K562 (cell line): Measurements from ENCODE around the gene C11orf54. TPM values are rescaled to one million over a fixed set of nuclear protein-coding genes. Genes with fewer than 3 reads are reported as not detected.

Source experiments
- ATAC-seq: fragments of 200-7000 bp; cut with Tn5 transposase; 3 replicates; pipeline ENCODE4 v1.9.1; 2020; ENCODE audit warnings: moderate library complexity
- BruUV-seq: library from RNA; stranded (reverse); fragments of 400-500 nt; replicated peaks from 2 replicates; lab custom pipeline; 2021; lab: Mats Ljungman, UMichigan
- CTCF ChIA-PET: fragments of 300-600 bp; formaldehyde crosslinking; extraction: SDS; loops from one replicate; lab custom pipeline; 2021; ENCODE audit warnings: low intra/inter-chr PET ratio; lab: Yijun Ruan, JAX
- POLR2A ChIA-PET: fragments of 300-600, 350-650 bp; sonication (Branson Sonifier 250); formaldehyde crosslinking; extraction: SDS; loops from one replicate; lab custom pipeline; 2021; ENCODE audit warnings: antibody characterized with exemption, inconsistent platforms; lab: Yijun Ruan, JAX
- DNase-seq, 4 experiments: peaks; one replicate each; pipeline versions ENCODE4 v3.0.0 to v3.0.0-alpha.2; 2011 to 2018; ENCODE audit warnings: low spot score in 3 of 4, mixed read lengths in 3 of 4; ENCODE audit errors: extremely low read depth in 1 of 4
- FAIRE-seq: peaks from 2 replicates; lab custom pipeline; 2011; peaks lifted over from hg19 to GRCh38; lab: Jason Lieb, UNC
- H2AFZ ChIP-seq: 2 replicates; pipeline ENCODE4 v1.6.0; 2011; ENCODE audit warnings: low read depth, low read length, control low read depth, inconsistent platforms
- H3K27ac ChIP-seq: fragments of 200-600 bp; 3 replicates; pipeline ENCODE4 v1.8.0; 2011; ENCODE audit warnings: low read depth, mild to moderate bottlenecking, control low read depth, inconsistent platforms, low read length, moderate library complexity, mixed read lengths; ENCODE audit errors: extremely low read depth
- H3K27me3 ChIP-seq, 2 experiments: fragments of 300-600 bp in 1 of 2; 2 replicates in 1 of 2; 3 replicates in 1 of 2; pipeline versions ENCODE4 v1.6.0 to v1.8.0; 2011; ENCODE audit warnings: inconsistent platforms in 2 of 2, low read length in 2 of 2, mild to moderate bottlenecking in 1 of 2, mixed read lengths in 1 of 2, moderate library complexity in 1 of 2; ENCODE audit not compliant: control insufficient read depth in 2 of 2, insufficient read depth in 2 of 2
- H3K36me3 ChIP-seq: fragments of 300-600 bp; 3 replicates; pipeline ENCODE4 v1.8.0; 2011; ENCODE audit warnings: mild to moderate bottlenecking, low read length, inconsistent platforms; ENCODE audit not compliant: control insufficient read depth, insufficient read depth
- H3K4me1 ChIP-seq, 2 experiments: fragments of 200-600 bp in 1 of 2; replicated peaks in 1 of 2; 2 replicates in 1 of 2; 3 replicates in 1 of 2; pipeline versions ENCODE4 v1.5.1 to v1.8.0; 2011; ENCODE audit warnings: inconsistent platforms in 2 of 2, low read length in 2 of 2, mild to moderate bottlenecking in 1 of 2, mixed read lengths in 1 of 2, moderate library complexity in 1 of 2; ENCODE audit not compliant: control insufficient read depth in 2 of 2, insufficient read depth in 2 of 2
- H3K4me2 ChIP-seq: 2 replicates; pipeline ENCODE4 v1.6.1; 2011; ENCODE audit warnings: low read length, control low read depth, inconsistent platforms, mixed read lengths; ENCODE audit not compliant: insufficient read depth
- H3K4me3 ChIP-seq: fragments of 200-600 bp; sonication (generic), shearing (Covaris generic); 2 replicates; pipeline ENCODE4 v1.5.1; 2016; ENCODE audit warnings: control low read depth, inconsistent platforms
- H3K79me2 ChIP-seq: fragments of 200-600 bp; 3 replicates; pipeline ENCODE4 v1.8.0; 2011; ENCODE audit warnings: low read length, inconsistent platforms; ENCODE audit not compliant: control insufficient read depth, insufficient read depth
- H3K9ac ChIP-seq, 2 experiments: 2 replicates each; pipeline versions ENCODE4 v1.6.0 to v1.6.1; 2011; ENCODE audit warnings: low read depth in 2 of 2, low read length in 2 of 2, control low read depth in 1 of 2, inconsistent platforms in 1 of 2, mild to moderate bottlenecking in 1 of 2, mixed read lengths in 1 of 2; ENCODE audit not compliant: insufficient read depth in 1 of 2
- H3K9me1 ChIP-seq: one replicate; pipeline ENCODE4 v1.6.0; 2011; ENCODE audit warnings: inconsistent platforms, mild to moderate bottlenecking, low read length, moderate library complexity; ENCODE audit not compliant: control insufficient read depth, insufficient read depth
- H3K9me3 ChIP-seq: replicated peaks from 2 replicates; pipeline ENCODE4 v1.5.1; 2011; ENCODE audit warnings: low read depth, low read length, inconsistent platforms; ENCODE audit not compliant: control insufficient read depth, insufficient read depth
- H4K20me1 ChIP-seq: replicated peaks from 2 replicates; pipeline ENCODE4 v1.6.1; 2011; ENCODE audit warnings: low read length, inconsistent platforms, mixed read lengths; ENCODE audit not compliant: control insufficient read depth, insufficient read depth
- GATA2 ChIP-seq: sonication (generic); formaldehyde crosslinking; IDR thresholded peaks from 2 replicates; pipeline ENCODE4 v1.4.0; 2020; ENCODE audit warnings: mild to moderate bottlenecking, missing genetic modification reagents
- MYBL2 ChIP-seq, 2 experiments: fragments of 450-650 bp in 1 of 2; sonication (generic) in 1 of 2; formaldehyde crosslinking in 1 of 2; IDR thresholded peaks; 2 replicates each; pipeline versions ENCODE4 v1.6.1 to v1.8.1; 2017 to 2022; ENCODE audit warnings: borderline replicate concordance in 1 of 2, inconsistent platforms in 1 of 2, low read depth in 1 of 2, mild to moderate bottlenecking in 1 of 2, missing genetic modification reagents in 1 of 2, moderate library complexity in 1 of 2
- NR2F6 ChIP-seq: fragments of 450-650 bp; formaldehyde crosslinking; IDR thresholded peaks from 2 replicates; pipeline ENCODE4 v1.4.0; 2020; ENCODE audit warnings: mild to moderate bottlenecking
- PHTF2 ChIP-seq: fragments of 250-450 bp; sonication (Bioruptor Pico); IDR thresholded peaks from 2 replicates; pipeline ENCODE4 v1.5.0; 2021; ENCODE audit warnings: mild to moderate bottlenecking
- RB1 ChIP-seq: fragments of 450-650 bp; IDR thresholded peaks from 2 replicates; pipeline ENCODE4 v1.6.1; 2017; ENCODE audit warnings: low read depth, mild to moderate bottlenecking
- SAP30 ChIP-seq: fragments of 200-600 bp; sonication (generic); IDR thresholded peaks from 2 replicates; pipeline ENCODE4 v1.6.1; 2012; ENCODE audit warnings: borderline replicate concordance, low read depth, mild to moderate bottlenecking, moderate library complexity, low read length, control low read depth, inconsistent platforms; ENCODE audit not compliant: insufficient read depth, poor library complexity, severe bottlenecking
- SIN3A ChIP-seq, 2 experiments: fragments of 150-350 bp in 1 of 2; IDR thresholded peaks; 2 replicates each; pipeline ENCODE4 v1.6.1; 2011 to 2016; ENCODE audit warnings: borderline replicate concordance in 2 of 2, low read depth in 2 of 2, low read length in 2 of 2, mild to moderate bottlenecking in 2 of 2, moderate library complexity in 2 of 2; ENCODE audit not compliant: control insufficient read depth in 1 of 2
- SMAD4 ChIP-seq: fragments of 250-450 bp; sonication (Bioruptor Pico); conservative IDR thresholded peaks from 2 replicates; pipeline ENCODE4 v1.8.0; 2021; ENCODE audit warnings: inconsistent platforms, mild to moderate bottlenecking, moderate library complexity
- SMARCE1 ChIP-seq: fragments of 450-650 bp; IDR thresholded peaks from 2 replicates; pipeline ENCODE4 v1.7.1; 2016; ENCODE audit warnings: mild to moderate bottlenecking
- WGBS: fragments of 100-300 bp; shearing (Covaris generic); methylation state at CpG from one replicate; pipeline ENCODE4 v1.1.6; 2016; ENCODE audit warnings: low coverage, mixed read lengths; ENCODE audit not compliant: insufficient coverage; ENCODE audit errors: missing lambda C conversion rate; 5-methylcytosine and 5-hydroxymethylcytosine counted together
- in situ Hi-C: fragments of 300-500 bp; cut with MboI; formaldehyde crosslinking; loops from 4 replicates; pipeline ENCODE4 v1.15.0; 2018; ENCODE audit warnings: inconsistent platforms, mixed read lengths
- intact Hi-C: fragments of 100-400 bp; cut with micrococcal nuclease; formaldehyde crosslinking; loops from 2 replicates; pipeline ENCODE4 v1.14.2; 2022
- polyA plus RNA-seq, 8 experiments: library from polyadenylated mRNA; depleted of rRNA in 4 of 8; stranded (reverse) in 5 of 8; unstranded in 3 of 8; fragments of >200 nt; fragmentation: Nextera tagmentation in 2 of 8; fragmentation: Illumina TruSeq in 1 of 8; extraction: Ambion mirVana in 2 of 8; extraction: Trizol in 1 of 8; gene quantifications; 2 replicates each; pipeline versions ENCODE4 v1.2.1 to v1.2.3, GENCODE V29; 2011 to 2014; ENCODE audit warnings: inconsistent platforms in 1 of 8, missing spikeins in 1 of 8
- total RNA-seq, 7 experiments: library from RNA; depleted of rRNA in 6 of 7; stranded (reverse); fragments of >200 nt in 6 of 7; fragmentation: Illumina TruSeq in 2 of 7; extraction: Trizol in 2 of 7; gene quantifications; 2 replicates each; pipeline versions ENCODE4 v1.2.1 to v1.2.3, GENCODE V29; 2011 to 2021; ENCODE audit warnings: low replicate concordance in 1 of 7
- TF ChIP-seq, protein P1 (sequence below), 2 experiments: fragments of 450-650 bp; IDR thresholded peaks; 2 replicates each; pipeline ENCODE4 v1.6.1; 2018; ENCODE audit warnings: mild to moderate bottlenecking in 2 of 2, low read depth in 1 of 2; ENCODE audit not compliant: partially characterized antibody in 2 of 2
- TF ChIP-seq, protein P2 (sequence below): fragments of 450-650 bp; IDR thresholded peaks from 2 replicates; pipeline ENCODE4 v1.6.1; 2018; ENCODE audit not compliant: partially characterized antibody
- TF ChIP-seq, protein P3 (sequence below): IDR thresholded peaks from 2 replicates; pipeline ENCODE4 v1.6.1; 2011; ENCODE audit not compliant: insufficient read length; ENCODE audit errors: extremely low read depth

Gene C11orf54
- total and polyA plus RNA-seq, 9 of the 15 experiments (the other 6 are each of a cell fraction or from before 2014, with no cell fraction given) = 13.4 to 33.0 (median 23.1) TPM

DNA sequence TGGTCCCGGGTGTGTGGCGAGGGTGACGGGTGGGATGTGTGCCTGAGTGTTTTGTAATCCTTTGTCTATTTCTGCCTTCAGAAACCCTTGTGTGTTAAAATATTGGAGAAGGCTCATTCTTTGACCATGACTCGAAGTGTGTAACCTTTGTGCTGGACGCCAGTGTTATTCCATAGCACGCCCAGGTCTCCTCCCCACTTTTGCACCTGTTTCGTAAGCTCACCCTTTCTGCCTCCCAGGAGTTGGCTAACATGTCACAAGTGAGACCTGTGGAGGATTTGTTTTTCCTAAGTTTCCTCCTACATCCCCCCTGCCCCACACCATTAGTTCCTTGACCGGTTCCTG is 382 bp downstream of the C11orf54 start:
- BruUV-seq = TSS peak; percentile 89
- CTCF ChIA-PET = no interaction called here
- FAIRE-seq = no peak
- TF ChIP-seq RB1 (0 out of 2 replicates have a peak, but pooled peaks have one; percentile 6), SIN3A (IDR thresholded peaks at IDR 0.05; ENCODE audit: borderline replicate concordance in 2 of 2, control insufficient read depth in 1 of 2, low read depth in 2 of 2, low read length in 2 of 2) (0 out of 4 replicates have a peak, but pooled peaks of 1 of the 2 experiments have one; percentile 8), MYBL2 (IDR thresholded peaks at IDR 0.05; ENCODE audit: low read depth) (no peak), MYBL2 (CRISPR knock-in tag; IDR thresholded peaks at IDR 0.05; ENCODE audit: borderline replicate concordance) (no peak), GATA2 (CRISPR knock-in tag) (no peak), SMAD4 (no peak), SMARCE1 (0 out of 2 replicates have a peak, but pooled peaks have one; percentile 14), PHTF2 (CRISPR knock-in tag) (no peak), SAP30 (no peak), NR2F6 (CRISPR knock-in tag) (no peak)
- TF ChIP-seq, protein P1, sequence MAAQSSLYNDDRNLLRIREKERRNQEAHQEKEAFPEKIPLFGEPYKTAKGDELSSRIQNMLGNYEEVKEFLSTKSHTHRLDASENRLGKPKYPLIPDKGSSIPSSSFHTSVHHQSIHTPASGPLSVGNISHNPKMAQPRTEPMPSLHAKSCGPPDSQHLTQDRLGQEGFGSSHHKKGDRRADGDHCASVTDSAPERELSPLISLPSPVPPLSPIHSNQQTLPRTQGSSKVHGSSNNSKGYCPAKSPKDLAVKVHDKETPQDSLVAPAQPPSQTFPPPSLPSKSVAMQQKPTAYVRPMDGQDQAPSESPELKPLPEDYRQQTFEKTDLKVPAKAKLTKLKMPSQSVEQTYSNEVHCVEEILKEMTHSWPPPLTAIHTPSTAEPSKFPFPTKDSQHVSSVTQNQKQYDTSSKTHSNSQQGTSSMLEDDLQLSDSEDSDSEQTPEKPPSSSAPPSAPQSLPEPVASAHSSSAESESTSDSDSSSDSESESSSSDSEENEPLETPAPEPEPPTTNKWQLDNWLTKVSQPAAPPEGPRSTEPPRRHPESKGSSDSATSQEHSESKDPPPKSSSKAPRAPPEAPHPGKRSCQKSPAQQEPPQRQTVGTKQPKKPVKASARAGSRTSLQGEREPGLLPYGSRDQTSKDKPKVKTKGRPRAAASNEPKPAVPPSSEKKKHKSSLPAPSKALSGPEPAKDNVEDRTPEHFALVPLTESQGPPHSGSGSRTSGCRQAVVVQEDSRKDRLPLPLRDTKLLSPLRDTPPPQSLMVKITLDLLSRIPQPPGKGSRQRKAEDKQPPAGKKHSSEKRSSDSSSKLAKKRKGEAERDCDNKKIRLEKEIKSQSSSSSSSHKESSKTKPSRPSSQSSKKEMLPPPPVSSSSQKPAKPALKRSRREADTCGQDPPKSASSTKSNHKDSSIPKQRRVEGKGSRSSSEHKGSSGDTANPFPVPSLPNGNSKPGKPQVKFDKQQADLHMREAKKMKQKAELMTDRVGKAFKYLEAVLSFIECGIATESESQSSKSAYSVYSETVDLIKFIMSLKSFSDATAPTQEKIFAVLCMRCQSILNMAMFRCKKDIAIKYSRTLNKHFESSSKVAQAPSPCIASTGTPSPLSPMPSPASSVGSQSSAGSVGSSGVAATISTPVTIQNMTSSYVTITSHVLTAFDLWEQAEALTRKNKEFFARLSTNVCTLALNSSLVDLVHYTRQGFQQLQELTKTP (IDR thresholded peaks at IDR 0.05; ENCODE audit: low read depth in 1 of 2, partially characterized antibody in 2 of 2) = peak in 1 of 2 experiments; percentile 3
- TF ChIP-seq, protein P2, sequence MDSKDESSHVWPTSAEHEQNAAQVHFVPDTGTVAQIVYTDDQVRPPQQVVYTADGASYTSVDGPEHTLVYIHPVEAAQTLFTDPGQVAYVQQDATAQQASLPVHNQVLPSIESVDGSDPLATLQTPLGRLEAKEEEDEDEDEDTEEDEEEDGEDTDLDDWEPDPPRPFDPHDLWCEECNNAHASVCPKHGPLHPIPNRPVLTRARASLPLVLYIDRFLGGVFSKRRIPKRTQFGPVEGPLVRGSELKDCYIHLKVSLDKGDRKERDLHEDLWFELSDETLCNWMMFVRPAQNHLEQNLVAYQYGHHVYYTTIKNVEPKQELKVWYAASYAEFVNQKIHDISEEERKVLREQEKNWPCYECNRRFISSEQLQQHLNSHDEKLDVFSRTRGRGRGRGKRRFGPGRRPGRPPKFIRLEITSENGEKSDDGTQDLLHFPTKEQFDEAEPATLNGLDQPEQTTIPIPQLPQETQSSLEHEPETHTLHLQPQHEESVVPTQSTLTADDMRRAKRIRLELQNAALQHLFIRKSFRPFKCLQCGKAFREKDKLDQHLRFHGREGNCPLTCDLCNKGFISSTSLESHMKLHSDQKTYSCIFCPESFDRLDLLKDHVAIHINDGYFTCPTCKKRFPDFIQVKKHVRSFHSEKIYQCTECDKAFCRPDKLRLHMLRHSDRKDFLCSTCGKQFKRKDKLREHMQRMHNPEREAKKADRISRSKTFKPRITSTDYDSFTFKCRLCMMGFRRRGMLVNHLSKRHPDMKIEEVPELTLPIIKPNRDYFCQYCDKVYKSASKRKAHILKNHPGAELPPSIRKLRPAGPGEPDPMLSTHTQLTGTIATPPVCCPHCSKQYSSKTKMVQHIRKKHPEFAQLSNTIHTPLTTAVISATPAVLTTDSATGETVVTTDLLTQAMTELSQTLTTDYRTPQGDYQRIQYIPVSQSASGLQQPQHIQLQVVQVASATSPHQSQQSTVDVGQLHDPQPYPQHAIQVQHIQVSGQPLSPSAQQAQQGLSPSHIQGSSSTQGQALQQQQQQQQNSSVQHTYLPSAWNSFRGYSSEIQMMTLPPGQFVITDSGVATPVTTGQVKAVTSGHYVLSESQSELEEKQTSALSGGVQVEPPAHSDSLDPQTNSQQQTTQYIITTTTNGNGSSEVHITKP = peak; percentile 84
- TF ChIP-seq, protein P3, sequence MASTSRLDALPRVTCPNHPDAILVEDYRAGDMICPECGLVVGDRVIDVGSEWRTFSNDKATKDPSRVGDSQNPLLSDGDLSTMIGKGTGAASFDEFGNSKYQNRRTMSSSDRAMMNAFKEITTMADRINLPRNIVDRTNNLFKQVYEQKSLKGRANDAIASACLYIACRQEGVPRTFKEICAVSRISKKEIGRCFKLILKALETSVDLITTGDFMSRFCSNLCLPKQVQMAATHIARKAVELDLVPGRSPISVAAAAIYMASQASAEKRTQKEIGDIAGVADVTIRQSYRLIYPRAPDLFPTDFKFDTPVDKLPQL = no peak

More for the DNA sequence above, 382 bp downstream of the C11orf54 start:
- Histone ChIP-seq H4K20me1 (no peaks in the 10 kb centered on the region; the same call in none of the 2 replicates), H2AFZ (peak overlapping the region; percentile 84), H3K4me3 (peak overlapping the region; percentile 79), H3K9me3 (no peaks in the 10 kb centered on the region), H3K9ac (peak overlapping the region; percentile 99 to 100), H3K27ac (peak overlapping the region; percentile 98), H3K27me3 (no peaks in the 10 kb centered on the region), H3K9me1 (no peaks in the 10 kb centered on the region), H3K79me2 (peaks cover 62% of the 10 kb centered on the region), H3K4me1 (peaks cover 4 to 10% of the 10 kb centered on the region in 2 experiments; a peak in 4 of 5 replicates), H3K36me3 (peaks cover 44% of the 10 kb centered on the region), H3K4me2 (peak overlapping the region; percentile 95)
- POLR2A ChIA-PET = interaction anchor here (0.6 to 5.1 kb wide), 29 partner anchors 9 to 1074 kb away, joined by 3 to 98 read pairs (median 7); partner anchors contain the start of genes CEP295, MED17 and PANX1
- DNase-seq = peak; percentile 40 to 59 (median 52)
- WGBS = under 1% methylated on average over 8 of the region's 8 CpGs
- intact Hi-C loops (loop anchor here (1.0 kb wide), 2 partner anchors 24 to 42 kb away; partner anchors contain the start of gene MED17), in situ Hi-C loops (no loop called here)
- peak; percentile 28 for ATAC-seq
